Measurements from ENCODE around the gene POP4.
"Not testable (repeated sequence)": the region's sequence is repeated elsewhere in the genome, so short reads cannot be mapped to it uniquely, and the experiment has no call there.

POP4 gene

GRCh38 chr19:29605653-29606419 lies at the start of gene POP4:
Gene POP4, plus strand, starts transcription at chr19:29606283. Its CDS starts 36 bp downstream, at chr19:29606319.
- DNase-seq, result peak; percentile 98

- DNase-seq, result not testable (repeated sequence)
These were observed 47.0 kb upstream of the POP4 start for GRCh38 chr19:29559110-29559509.

- no peak for DNase-seq
These were observed 46.3 kb upstream of the POP4 start for GRCh38 chr19:29559743-29560142.

GRCh38 chr19:29560313-29561075 lies 45.6 kb upstream of the POP4 start:
- no peak for DNase-seq

GRCh38 chr19:29561601-29562000 lies 44.5 kb upstream of the POP4 start:
- DNase-seq, result no peak

GRCh38 chr19:29562299-29563297 lies 43.5 kb upstream of the POP4 start:
- no peak for DNase-seq

GRCh38 chr19:29563486-29564101 lies 42.5 kb upstream of the POP4 start:
- no peak for DNase-seq

- no peak for DNase-seq
These were observed 41.5 kb upstream of the POP4 start for GRCh38 chr19:29564574-29565005.

- no peak for DNase-seq
These were observed 40.9 kb upstream of the POP4 start for GRCh38 chr19:29565171-29565570.

GRCh38 chr19:29566496-29567054 lies 39.5 kb upstream of the POP4 start:
- DNase-seq, result no peak

GRCh38 chr19:29567366-29567915 lies 38.6 kb upstream of the POP4 start:
- DNase-seq, result no peak

GRCh38 chr19:29568036-29569025 lies 37.8 kb upstream of the POP4 start:
- DNase-seq, result no peak

- DNase-seq, result no peak
These were observed 36.8 kb upstream of the POP4 start for GRCh38 chr19:29569038-29569911.

- DNase-seq, result no peak
These were observed 34.9 kb upstream of the POP4 start for GRCh38 chr19:29571181-29571580.

GRCh38 chr19:29573486-29573885 lies 32.6 kb upstream of the POP4 start:
- DNase-seq, result no peak

GRCh38 chr19:29574510-29574909 lies 31.6 kb upstream of the POP4 start:
- no peak for DNase-seq

GRCh38 chr19:29576046-29576606 lies 30.0 kb upstream of the POP4 start:
- no peak for DNase-seq

- peak; percentile 6 for DNase-seq
These were observed 29.1 kb upstream of the POP4 start for GRCh38 chr19:29576761-29577648.

Measured in activated T-cell treated with anti-CD3 and anti-CD28 coated beads for 4 hours (primary cell).